Liver (tissue), 9 donors: Measurements from ENCODE around the gene FLOT2. TPM values are rescaled to one million over a fixed set of nuclear protein-coding genes. Genes with fewer than 3 reads are reported as not detected.
A peak's percentile ranks its signal among the peaks of the same experiment; 100 is the strongest.

Source experiments
- DNase-seq: peaks from one replicate; pipeline ENCODE4 v3.0.0-alpha.2; 2017; ENCODE audit warnings: low spot score
- H3K27ac ChIP-seq, 2 donors: one replicate each; pipeline ENCODE4 v1.7.0; 2013; ENCODE audit warnings: inconsistent platforms in 2 of 2, low read length in 2 of 2, control low read depth in 1 of 2, low read depth in 1 of 2, mild to moderate bottlenecking in 1 of 2
- H3K27me3 ChIP-seq, 4 donors: one replicate each; pipeline versions ENCODE4 v1.6.1 to v1.7.0; 2013; ENCODE audit warnings: low read length in 3 of 4, inconsistent platforms in 1 of 4, mild to moderate bottlenecking in 1 of 4, moderate library complexity in 1 of 4; ENCODE audit not compliant: control insufficient read depth in 4 of 4, insufficient read depth in 4 of 4
- H3K36me3 ChIP-seq, 4 donors: one replicate each; pipeline versions ENCODE4 v1.6.1 to v1.7.0; 2013; ENCODE audit warnings: low read length in 3 of 4, mild to moderate bottlenecking in 3 of 4, low read depth in 1 of 4, moderate library complexity in 1 of 4; ENCODE audit not compliant: control insufficient read depth in 4 of 4, insufficient read depth in 3 of 4
- H3K4me1 ChIP-seq, 4 donors: one replicate each; pipeline versions ENCODE4 v1.6.1 to v1.7.0; 2013; ENCODE audit warnings: low read length in 3 of 4, mild to moderate bottlenecking in 3 of 4, moderate library complexity in 1 of 4; ENCODE audit not compliant: control insufficient read depth in 4 of 4, insufficient read depth in 4 of 4
- H3K4me3 ChIP-seq, 3 donors: one replicate each; pipeline versions ENCODE4 v1.6.1 to v1.7.0; 2013; ENCODE audit warnings: low read length in 3 of 3, control low read depth in 1 of 3, low read depth in 1 of 3, mild to moderate bottlenecking in 1 of 3
- H3K9ac ChIP-seq, 2 donors: one replicate each; pipeline ENCODE4 v1.7.0; 2013; ENCODE audit warnings: low read length in 2 of 2, mild to moderate bottlenecking in 2 of 2, moderate library complexity in 2 of 2, control low read depth in 1 of 2, low read depth in 1 of 2
- H3K9me3 ChIP-seq, 4 donors: one replicate each; pipeline versions ENCODE4 v1.6.1 to v1.7.0; 2013; ENCODE audit warnings: low read length in 3 of 4; ENCODE audit not compliant: control insufficient read depth in 4 of 4
- EGR1 ChIP-seq, 2 donors: IDR thresholded peaks; 2 replicates each; pipeline ENCODE4 v1.6.1; 2016 to 2018; ENCODE audit warnings: antibody characterized with exemption in 2 of 2, low read depth in 2 of 2
- FOXA1 ChIP-seq: IDR thresholded peaks from 2 replicates; pipeline ENCODE4 v1.6.1; 2016; ENCODE audit warnings: antibody characterized with exemption
- FOXA2 ChIP-seq: IDR thresholded peaks from 2 replicates; pipeline ENCODE4 v1.6.1; 2016; ENCODE audit warnings: antibody characterized with exemption
- GABPA ChIP-seq, 2 donors: IDR thresholded peaks in 1 of 2; conservative IDR thresholded peaks in 1 of 2; 2 replicates each; pipeline ENCODE4 v1.6.1; 2016; ENCODE audit warnings: antibody characterized with exemption in 2 of 2, mild to moderate bottlenecking in 1 of 2, moderate library complexity in 1 of 2
- HNF4A ChIP-seq, 2 donors: conservative IDR thresholded peaks; 2 replicates each; pipeline ENCODE4 v1.6.1; 2016; ENCODE audit warnings: antibody characterized with exemption in 2 of 2, mild to moderate bottlenecking in 2 of 2
- HNF4G ChIP-seq: IDR thresholded peaks from 2 replicates; pipeline ENCODE4 v1.6.1; 2016; ENCODE audit warnings: antibody characterized with exemption
- JUND ChIP-seq, 2 donors: IDR thresholded peaks; 2 replicates each; pipeline ENCODE4 v1.6.1; 2016; ENCODE audit warnings: antibody characterized with exemption in 2 of 2
- NR2F2 ChIP-seq: IDR thresholded peaks from 2 replicates; pipeline ENCODE4 v1.6.1; 2016; ENCODE audit warnings: antibody characterized with exemption
- RAD21 ChIP-seq, 2 donors: IDR thresholded peaks; 2 replicates each; pipeline ENCODE4 v1.6.1; 2016; ENCODE audit warnings: antibody characterized with exemption in 2 of 2, mild to moderate bottlenecking in 2 of 2
- RXRA ChIP-seq, 2 donors: IDR thresholded peaks; 2 replicates each; pipeline ENCODE4 v1.6.1; 2017 to 2018; ENCODE audit warnings: antibody characterized with exemption in 2 of 2, mild to moderate bottlenecking in 1 of 2
- SP1 ChIP-seq: IDR thresholded peaks from 2 replicates; pipeline ENCODE4 v1.6.1; 2018; ENCODE audit warnings: antibody characterized with exemption, mild to moderate bottlenecking
- TAF1 ChIP-seq: conservative IDR thresholded peaks from 2 replicates; pipeline ENCODE4 v1.6.1; 2016; ENCODE audit warnings: antibody characterized with exemption, mild to moderate bottlenecking
- YY1 ChIP-seq: IDR thresholded peaks from 2 replicates; pipeline ENCODE4 v1.6.1; 2016; ENCODE audit warnings: antibody characterized with exemption, mild to moderate bottlenecking
- WGBS: extraction: QIAGEN DNeasy Blood & Tissue Kit; methylation state at CpG from one replicate; pipeline ENCODE4 v1.1.7; 2013; 5-methylcytosine and 5-hydroxymethylcytosine counted together
- polyA plus RNA-seq, 2 donors: library from polyadenylated mRNA; stranded (reverse) in 1 of 2; unstranded in 1 of 2; fragments of 200-250 nt in 1 of 2; fragments of >200 nt in 1 of 2; fragmentation: Nextera tagmentation in 1 of 2; extraction: Ambion mirVana in 1 of 2; gene quantifications; one replicate each; pipeline versions ENCODE4 v1.2.1 to v1.2.3, GENCODE V29; 2013 to 2015
- total RNA-seq, 2 donors: library from RNA; depleted of rRNA; stranded (reverse); fragments of >200 nt; gene quantifications; one replicate each; pipeline ENCODE4 v1.2.3, GENCODE V29; 2014
- TF ChIP-seq, protein P1 (sequence below): IDR thresholded peaks from 2 replicates; pipeline ENCODE4 v1.6.1; 2016; ENCODE audit warnings: antibody characterized with exemption
- TF ChIP-seq, protein P2 (sequence below): IDR thresholded peaks from 2 replicates; pipeline ENCODE4 v1.6.1; 2016; ENCODE audit warnings: antibody characterized with exemption, mild to moderate bottlenecking
- TF ChIP-seq, protein P3 (sequence below): IDR thresholded peaks from 2 replicates; pipeline ENCODE4 v1.6.1; 2016; ENCODE audit warnings: antibody characterized with exemption
- TF ChIP-seq, protein P4 (sequence below): IDR thresholded peaks from 2 replicates; pipeline ENCODE4 v1.6.1; 2016; ENCODE audit warnings: antibody characterized with exemption
- TF ChIP-seq, protein P5 (sequence below): fragments of 150-350 bp; IDR thresholded peaks from 2 replicates; pipeline ENCODE4 v1.5.1; 2017; ENCODE audit warnings: improper control_type of control experiment, low read depth, low read length; ENCODE audit not compliant: missing input control
- donor health status: healthy.
- donor health status: healthy.
- donor health status: healthy.
- donor health status: healthy.
- donor health status: healthy.

FLOT2 gene
- total and polyA plus RNA-seq, 4 donors: 61.6 to 100 (median 69.4) TPM

DNA sequence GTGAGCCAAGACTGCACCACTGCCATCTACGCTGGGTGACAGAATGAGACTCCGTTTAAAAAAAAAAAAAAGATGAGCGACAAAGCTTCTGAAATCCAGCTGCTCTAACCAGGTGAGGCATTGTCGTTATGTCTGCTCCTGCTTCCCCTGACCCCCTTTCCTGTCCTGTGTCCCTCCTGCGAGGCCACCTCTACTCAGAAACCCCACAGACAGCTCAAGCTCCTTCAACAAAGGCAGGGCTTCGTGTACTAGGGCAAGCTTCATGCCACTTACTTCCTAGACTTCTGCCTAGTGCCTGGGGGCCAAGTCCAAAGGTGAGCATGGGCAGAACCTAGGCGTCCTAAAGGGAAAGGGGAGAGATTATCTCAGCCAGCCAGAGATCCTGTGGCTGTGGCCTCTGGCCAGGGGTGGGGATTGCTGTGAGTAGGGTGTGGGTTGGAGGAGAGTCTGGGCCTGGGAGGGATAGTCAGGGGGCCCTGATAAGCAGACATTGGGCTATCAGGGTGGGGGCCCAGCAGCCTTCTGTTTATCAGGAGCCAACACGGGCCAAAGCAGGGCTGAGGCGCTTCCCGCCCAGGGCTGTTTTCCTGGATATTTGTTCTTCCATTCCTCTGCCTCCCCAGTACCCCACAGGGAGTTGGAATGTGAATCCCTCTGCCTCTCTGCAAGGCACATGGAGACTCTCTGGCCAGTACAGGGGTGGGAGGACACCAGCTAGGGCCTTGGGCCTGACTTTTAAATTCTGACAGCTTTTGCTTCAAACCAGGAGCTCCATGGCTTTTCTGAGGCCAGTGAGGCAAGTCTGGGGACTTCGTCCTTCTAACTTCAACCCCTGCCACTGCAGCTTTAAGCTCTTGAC is 32.3 kb downstream of the FLOT2 start:
- Histone ChIP-seq H3K36me3 (peaks cover 4 to 12% (median 5%) of the 10 kb centered on the region in 4 donors), H3K9me3 (no peaks in the 10 kb centered on the region), H3K27me3 (no peaks in the 10 kb centered on the region), H3K4me1 (no peaks in the 10 kb centered on the region), H3K9ac (no peak overlapping the region), H3K4me3 (no peak overlapping the region), H3K27ac (no peak overlapping the region)
- DNase-seq: peak; percentile 86
- 73% methylated on average over 11 of the region's 11 CpGs for WGBS
- TF ChIP-seq, protein P1, sequence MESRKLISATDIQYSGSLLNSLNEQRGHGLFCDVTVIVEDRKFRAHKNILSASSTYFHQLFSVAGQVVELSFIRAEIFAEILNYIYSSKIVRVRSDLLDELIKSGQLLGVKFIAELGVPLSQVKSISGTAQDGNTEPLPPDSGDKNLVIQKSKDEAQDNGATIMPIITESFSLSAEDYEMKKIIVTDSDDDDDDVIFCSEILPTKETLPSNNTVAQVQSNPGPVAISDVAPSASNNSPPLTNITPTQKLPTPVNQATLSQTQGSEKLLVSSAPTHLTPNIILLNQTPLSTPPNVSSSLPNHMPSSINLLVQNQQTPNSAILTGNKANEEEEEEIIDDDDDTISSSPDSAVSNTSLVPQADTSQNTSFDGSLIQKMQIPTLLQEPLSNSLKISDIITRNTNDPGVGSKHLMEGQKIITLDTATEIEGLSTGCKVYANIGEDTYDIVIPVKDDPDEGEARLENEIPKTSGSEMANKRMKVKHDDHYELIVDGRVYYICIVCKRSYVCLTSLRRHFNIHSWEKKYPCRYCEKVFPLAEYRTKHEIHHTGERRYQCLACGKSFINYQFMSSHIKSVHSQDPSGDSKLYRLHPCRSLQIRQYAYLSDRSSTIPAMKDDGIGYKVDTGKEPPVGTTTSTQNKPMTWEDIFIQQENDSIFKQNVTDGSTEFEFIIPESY: no peak
- TF ChIP-seq, protein P2, sequence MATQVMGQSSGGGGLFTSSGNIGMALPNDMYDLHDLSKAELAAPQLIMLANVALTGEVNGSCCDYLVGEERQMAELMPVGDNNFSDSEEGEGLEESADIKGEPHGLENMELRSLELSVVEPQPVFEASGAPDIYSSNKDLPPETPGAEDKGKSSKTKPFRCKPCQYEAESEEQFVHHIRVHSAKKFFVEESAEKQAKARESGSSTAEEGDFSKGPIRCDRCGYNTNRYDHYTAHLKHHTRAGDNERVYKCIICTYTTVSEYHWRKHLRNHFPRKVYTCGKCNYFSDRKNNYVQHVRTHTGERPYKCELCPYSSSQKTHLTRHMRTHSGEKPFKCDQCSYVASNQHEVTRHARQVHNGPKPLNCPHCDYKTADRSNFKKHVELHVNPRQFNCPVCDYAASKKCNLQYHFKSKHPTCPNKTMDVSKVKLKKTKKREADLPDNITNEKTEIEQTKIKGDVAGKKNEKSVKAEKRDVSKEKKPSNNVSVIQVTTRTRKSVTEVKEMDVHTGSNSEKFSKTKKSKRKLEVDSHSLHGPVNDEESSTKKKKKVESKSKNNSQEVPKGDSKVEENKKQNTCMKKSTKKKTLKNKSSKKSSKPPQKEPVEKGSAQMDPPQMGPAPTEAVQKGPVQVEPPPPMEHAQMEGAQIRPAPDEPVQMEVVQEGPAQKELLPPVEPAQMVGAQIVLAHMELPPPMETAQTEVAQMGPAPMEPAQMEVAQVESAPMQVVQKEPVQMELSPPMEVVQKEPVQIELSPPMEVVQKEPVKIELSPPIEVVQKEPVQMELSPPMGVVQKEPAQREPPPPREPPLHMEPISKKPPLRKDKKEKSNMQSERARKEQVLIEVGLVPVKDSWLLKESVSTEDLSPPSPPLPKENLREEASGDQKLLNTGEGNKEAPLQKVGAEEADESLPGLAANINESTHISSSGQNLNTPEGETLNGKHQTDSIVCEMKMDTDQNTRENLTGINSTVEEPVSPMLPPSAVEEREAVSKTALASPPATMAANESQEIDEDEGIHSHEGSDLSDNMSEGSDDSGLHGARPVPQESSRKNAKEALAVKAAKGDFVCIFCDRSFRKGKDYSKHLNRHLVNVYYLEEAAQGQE: no peak
- no peak for TF ChIP-seq RAD21 (IDR thresholded peaks at IDR 0.05)
- TF ChIP-seq, protein P3, sequence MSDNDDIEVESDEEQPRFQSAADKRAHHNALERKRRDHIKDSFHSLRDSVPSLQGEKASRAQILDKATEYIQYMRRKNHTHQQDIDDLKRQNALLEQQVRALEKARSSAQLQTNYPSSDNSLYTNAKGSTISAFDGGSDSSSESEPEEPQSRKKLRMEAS: no peak
- TF ChIP-seq, protein P4, sequence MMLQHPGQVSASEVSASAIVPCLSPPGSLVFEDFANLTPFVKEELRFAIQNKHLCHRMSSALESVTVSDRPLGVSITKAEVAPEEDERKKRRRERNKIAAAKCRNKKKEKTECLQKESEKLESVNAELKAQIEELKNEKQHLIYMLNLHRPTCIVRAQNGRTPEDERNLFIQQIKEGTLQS: no peak
- TF ChIP-seq, protein P5, sequence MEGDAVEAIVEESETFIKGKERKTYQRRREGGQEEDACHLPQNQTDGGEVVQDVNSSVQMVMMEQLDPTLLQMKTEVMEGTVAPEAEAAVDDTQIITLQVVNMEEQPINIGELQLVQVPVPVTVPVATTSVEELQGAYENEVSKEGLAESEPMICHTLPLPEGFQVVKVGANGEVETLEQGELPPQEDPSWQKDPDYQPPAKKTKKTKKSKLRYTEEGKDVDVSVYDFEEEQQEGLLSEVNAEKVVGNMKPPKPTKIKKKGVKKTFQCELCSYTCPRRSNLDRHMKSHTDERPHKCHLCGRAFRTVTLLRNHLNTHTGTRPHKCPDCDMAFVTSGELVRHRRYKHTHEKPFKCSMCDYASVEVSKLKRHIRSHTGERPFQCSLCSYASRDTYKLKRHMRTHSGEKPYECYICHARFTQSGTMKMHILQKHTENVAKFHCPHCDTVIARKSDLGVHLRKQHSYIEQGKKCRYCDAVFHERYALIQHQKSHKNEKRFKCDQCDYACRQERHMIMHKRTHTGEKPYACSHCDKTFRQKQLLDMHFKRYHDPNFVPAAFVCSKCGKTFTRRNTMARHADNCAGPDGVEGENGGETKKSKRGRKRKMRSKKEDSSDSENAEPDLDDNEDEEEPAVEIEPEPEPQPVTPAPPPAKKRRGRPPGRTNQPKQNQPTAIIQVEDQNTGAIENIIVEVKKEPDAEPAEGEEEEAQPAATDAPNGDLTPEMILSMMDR: no peak
- no peak for TF ChIP-seq FOXA2
- no peak for TF ChIP-seq HNF4G
- no peak for TF ChIP-seq JUND (IDR thresholded peaks at IDR 0.05)
- no peak for TF ChIP-seq EGR1 (IDR thresholded peaks at IDR 0.05; ENCODE audit: low read depth in 2 of 2)
- no peak for TF ChIP-seq HNF4A (conservative IDR thresholded peaks at IDR 0.05)
- no peak for TF ChIP-seq YY1
- TF ChIP-seq NR2F2: no peak
- no peak for TF ChIP-seq RXRA (IDR thresholded peaks at IDR 0.05)
- no peak for TF ChIP-seq FOXA1
- TF ChIP-seq TAF1: no peak
- no peak for TF ChIP-seq SP1
- no peak for TF ChIP-seq GABPA (IDR thresholded peaks at IDR 0.05 in 1 of 2, conservative IDR thresholded peaks at IDR 0.05 in 1 of 2)
